Heart right ventricle (tissue), 16 donors: ENCODE data around the gene ASAP2. TPM values are rescaled to one million over a fixed set of nuclear protein-coding genes. Genes with fewer than 3 reads are reported as not detected.

ENCODE experiments used
- ATAC-seq, 8 donors: fragments of 200-7000 bp; cut with Tn5 transposase; one replicate each; pipeline ENCODE4 v1.9.1; 2020; ENCODE audit warnings: mild to moderate bottlenecking in 8 of 8, moderate library complexity in 8 of 8, moderate number of reproducible peaks in 1 of 8
- DNase-seq, 2 donors: peaks; one replicate each; pipeline ENCODE4 v3.0.0-alpha.2; 2020
- H3K27ac ChIP-seq, 10 donors: fragments of 200-600 bp; sonication (generic) in 2 of 10; one replicate each; pipeline versions ENCODE4 v1.5.0 to v1.8.0; 2020 to 2022; ENCODE audit warnings: mild to moderate bottlenecking in 3 of 10
- H3K27me3 ChIP-seq, 7 donors: fragments of 200-600 bp; one replicate each; pipeline ENCODE4 v1.8.0; 2021 to 2022; ENCODE audit warnings: mild to moderate bottlenecking in 2 of 7
- H3K36me3 ChIP-seq, 9 donors: fragments of 200-600 bp; sonication (generic) in 1 of 9; one replicate each; pipeline versions ENCODE4 v1.5.0 to v1.8.0; 2020 to 2022; ENCODE audit warnings: mild to moderate bottlenecking in 2 of 9
- H3K4me1 ChIP-seq, 9 donors: fragments of 200-600 bp; sonication (generic) in 1 of 9; one replicate each; pipeline versions ENCODE4 v1.5.0 to v1.8.0; 2020 to 2022; ENCODE audit warnings: mild to moderate bottlenecking in 4 of 9
- H3K4me3 ChIP-seq, 10 donors: fragments of 200-600 bp; sonication (generic) in 2 of 10; one replicate each; pipeline versions ENCODE4 v1.5.0 to v1.8.0; 2020 to 2022; ENCODE audit warnings: mild to moderate bottlenecking in 7 of 10, moderate library complexity in 2 of 10
- H3K9me3 ChIP-seq, 11 donors: fragments of 200-600 bp in 10 of 11; sonication (generic) in 2 of 11; one replicate each; pipeline versions ENCODE4 v1.5.0 to v1.8.0; 2013 to 2022; ENCODE audit warnings: mild to moderate bottlenecking in 2 of 11, control low read depth in 1 of 11, moderate library complexity in 1 of 11
- WGBS, 2 donors: extraction: QIAGEN DNeasy Blood & Tissue Kit; methylation state at CpG; one replicate each; pipeline ENCODE4 v1.1.7; 2013; ENCODE audit warnings: inconsistent platforms in 1 of 2; 5-methylcytosine and 5-hydroxymethylcytosine counted together
- intact Hi-C, 10 donors: fragments of 100-400 bp; cut with DNase I; formaldehyde crosslinking; loops; one replicate each; pipeline versions ENCODE4 v1.11.1 to v1.14.2; 2022
- polyA plus RNA-seq, 2 donors: library from polyadenylated mRNA; stranded (reverse); fragments of 200-250 nt; gene quantifications; one replicate each; pipeline ENCODE4 v1.2.3, GENCODE V29; 2013
- total RNA-seq, 10 donors: library from RNA; stranded (reverse); fragmentation: NEBNext Ultra II Directional in 3 of 10; extraction: Animal tissue kit (Norgen Biotek cat#: 25700) in 3 of 10; gene quantifications; one replicate each; pipeline versions ENCODE4 v1.2.1 to v1.2.4, GENCODE V29; 2021 to 2023
- TF ChIP-seq, protein P1 (sequence below), 9 donors: fragments of 200-600 bp; sonication (generic) in 2 of 9; IDR thresholded peaks; one replicate each; pipeline versions ENCODE4 v1.5.0 to v1.8.0; 2021 to 2022; ENCODE audit warnings: antibody characterized with exemption in 9 of 9, mild to moderate bottlenecking in 5 of 9, moderate library complexity in 1 of 9
- donor health status: Arrhythmogenic right ventricular cardiomyopathy.
- donor health status: ischemic (EF 13 %, LVEDD 7.1; RV severe dilation, severe dysfunction).
- donor health status: healthy with polysubstance abuse.
- donor health status: DM: no; HTN: yes; CAD: no.
- donor health status: DM: no; HTN: no; CAD: no.
- donor health status: ischemic (EF 25% LVEDD 6.9; RV normal size, moderate dysfunction).
- donor health status: ischemic (EF 25% LVEDD 5.7; RV mildly dilated, moderate dysfunction).
- donor health status: healthy.
- donor health status: DM: yes; HTN: yes; CAD: no.
- donor health status: Ischemic cardiomyopathy.
- donor health status: ischemic (EF 35%, LVEDD 5.7; RV mildly dilated, moderate dysfunction).
- donor health status: nonischemic (EF 11% LVEDD 7.7; RV severe dilation, severe dysfunction).
- donor health status: DM: yes; HTN: yes; CAD: no.
- donor health status: PGD.
- donor health status: ischemic (EF 29% LVEDD 5.4; RV normal size, mild dysfunction).
- donor health status: nonischemic (EF 23%, LVEDD 6.1; RV moderate dilation, normal function).

The ASAP2 gene
- total and polyA plus RNA-seq, 12 donors, result 5.4 to 17.3 (median 11.8) TPM

DNA sequence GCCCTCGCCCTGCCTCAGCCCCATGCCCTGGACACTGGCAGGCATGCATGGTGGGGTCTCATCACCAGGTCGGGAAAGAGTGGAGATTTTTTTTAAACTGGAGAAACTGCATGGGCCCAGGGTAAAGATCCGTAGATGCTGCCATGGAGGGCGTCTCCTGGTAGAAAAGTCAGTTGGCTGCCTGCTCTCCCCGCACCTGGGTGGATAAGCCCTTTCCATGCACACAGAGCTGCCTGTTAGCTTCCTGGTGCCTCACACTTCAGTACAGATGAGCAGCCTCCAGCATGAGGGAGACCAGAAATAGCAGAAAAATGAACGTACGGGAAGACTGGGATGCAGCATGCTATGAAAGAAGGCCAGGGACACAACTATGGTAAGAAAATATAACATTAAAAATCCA is 92.0 kb downstream of the ASAP2 start:
- DNase-seq (no peak), ATAC-seq (no peak)
- Histone ChIP-seq H3K27me3 (no peaks in the 10 kb centered on the region), H3K4me3 (no peak overlapping the region), H3K27ac (peak overlapping the region in 2 of 10 donors; percentile 10 to 15), H3K36me3 (peaks cover 0 to 20% (median 0%) of the 10 kb centered on the region in 9 donors), H3K9me3 (no peaks in the 10 kb centered on the region), H3K4me1 (peaks cover 0 to 70% (median 33%) of the 10 kb centered on the region in 9 donors)
- intact Hi-C loops, result no loop called here
- TF ChIP-seq, protein P1, sequence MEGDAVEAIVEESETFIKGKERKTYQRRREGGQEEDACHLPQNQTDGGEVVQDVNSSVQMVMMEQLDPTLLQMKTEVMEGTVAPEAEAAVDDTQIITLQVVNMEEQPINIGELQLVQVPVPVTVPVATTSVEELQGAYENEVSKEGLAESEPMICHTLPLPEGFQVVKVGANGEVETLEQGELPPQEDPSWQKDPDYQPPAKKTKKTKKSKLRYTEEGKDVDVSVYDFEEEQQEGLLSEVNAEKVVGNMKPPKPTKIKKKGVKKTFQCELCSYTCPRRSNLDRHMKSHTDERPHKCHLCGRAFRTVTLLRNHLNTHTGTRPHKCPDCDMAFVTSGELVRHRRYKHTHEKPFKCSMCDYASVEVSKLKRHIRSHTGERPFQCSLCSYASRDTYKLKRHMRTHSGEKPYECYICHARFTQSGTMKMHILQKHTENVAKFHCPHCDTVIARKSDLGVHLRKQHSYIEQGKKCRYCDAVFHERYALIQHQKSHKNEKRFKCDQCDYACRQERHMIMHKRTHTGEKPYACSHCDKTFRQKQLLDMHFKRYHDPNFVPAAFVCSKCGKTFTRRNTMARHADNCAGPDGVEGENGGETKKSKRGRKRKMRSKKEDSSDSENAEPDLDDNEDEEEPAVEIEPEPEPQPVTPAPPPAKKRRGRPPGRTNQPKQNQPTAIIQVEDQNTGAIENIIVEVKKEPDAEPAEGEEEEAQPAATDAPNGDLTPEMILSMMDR (IDR thresholded peaks at IDR 0.05), result no peak
- WGBS, 2 donors, result 89 to 90% methylated on average over 7 of the region's 7 CpGs

DNA sequence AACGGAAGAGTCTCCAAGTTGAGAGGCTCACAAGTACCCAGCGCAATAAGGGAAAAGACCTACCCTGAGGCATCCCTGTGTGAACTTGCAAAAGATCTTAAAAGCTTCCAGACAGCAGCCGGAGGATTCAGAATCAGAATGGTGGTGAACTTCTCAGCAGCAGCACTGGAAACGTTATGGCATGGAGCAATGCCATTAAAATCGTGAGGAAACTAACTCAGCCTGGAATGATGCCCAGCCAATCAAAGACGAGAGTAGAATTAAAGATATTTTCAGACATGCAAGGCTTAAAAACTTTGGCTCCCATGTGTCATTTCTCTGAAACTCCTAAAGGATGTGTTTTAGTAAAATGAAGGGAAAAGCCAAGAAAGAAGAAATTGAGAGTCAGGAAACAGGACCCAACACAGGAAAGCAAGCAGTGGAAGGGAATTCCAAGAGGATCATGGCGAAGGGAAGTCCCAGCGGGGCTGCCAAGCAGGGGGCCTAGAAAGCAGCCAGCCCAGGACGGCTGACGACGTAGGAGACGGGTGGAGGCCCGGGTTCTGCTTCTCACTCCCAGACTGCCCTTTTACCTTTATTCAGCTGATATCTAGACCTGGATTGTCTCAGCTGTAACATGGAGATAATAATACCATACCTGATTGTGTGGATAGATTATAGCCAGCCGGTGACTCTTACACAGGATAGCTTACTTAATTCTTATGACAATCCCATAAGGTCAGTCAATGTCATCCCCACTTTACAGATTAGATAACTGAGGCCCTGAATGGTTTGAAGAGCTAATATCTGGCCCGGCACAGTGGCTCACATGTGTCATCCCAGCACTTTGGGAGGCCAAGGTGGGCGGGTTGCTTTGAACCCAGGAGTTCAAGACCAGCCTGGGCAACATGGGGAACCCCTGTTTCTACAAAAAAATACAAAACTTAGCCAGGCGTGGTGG is 92.8 kb downstream of the ASAP2 start:
- no peak for ATAC-seq
- intact Hi-C loops, result no loop called here
- Histone ChIP-seq H3K27me3 (no peaks in the 10 kb centered on the region), H3K27ac (peak overlapping the region in 2 of 10 donors; percentile 10 to 28), H3K4me1 (peaks cover 0 to 76% (median 33%) of the 10 kb centered on the region in 9 donors), H3K4me3 (no peak overlapping the region), H3K36me3 (peaks cover 0 to 20% (median 0%) of the 10 kb centered on the region in 9 donors), H3K9me3 (no peaks in the 10 kb centered on the region)
- TF ChIP-seq, protein P1 (IDR thresholded peaks at IDR 0.05), result no peak
- no peak for DNase-seq
- 70% methylated on average over 17 of the region's 17 CpGs for WGBS, 2 donors

DNA sequence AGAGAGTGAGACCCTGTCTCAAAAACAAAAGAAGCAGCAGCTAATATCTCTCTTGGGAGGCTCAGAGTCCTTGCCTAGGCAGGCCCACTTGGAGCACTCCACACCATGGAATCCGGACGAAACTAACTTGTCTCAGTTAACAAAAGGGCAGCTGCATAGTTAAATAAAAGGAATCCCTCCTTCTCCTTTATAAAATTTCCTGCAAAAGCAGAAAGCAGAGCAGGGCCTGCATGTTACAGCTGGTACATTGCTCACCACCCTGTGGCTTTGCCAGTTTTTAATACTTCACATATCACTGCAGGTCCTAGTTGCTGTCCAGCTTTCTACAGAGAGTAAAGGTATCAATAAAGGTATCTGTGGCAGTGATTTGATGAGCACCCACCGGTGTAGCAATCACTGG is 93.6 kb downstream of the ASAP2 start:
- no peak for ATAC-seq

DNA sequence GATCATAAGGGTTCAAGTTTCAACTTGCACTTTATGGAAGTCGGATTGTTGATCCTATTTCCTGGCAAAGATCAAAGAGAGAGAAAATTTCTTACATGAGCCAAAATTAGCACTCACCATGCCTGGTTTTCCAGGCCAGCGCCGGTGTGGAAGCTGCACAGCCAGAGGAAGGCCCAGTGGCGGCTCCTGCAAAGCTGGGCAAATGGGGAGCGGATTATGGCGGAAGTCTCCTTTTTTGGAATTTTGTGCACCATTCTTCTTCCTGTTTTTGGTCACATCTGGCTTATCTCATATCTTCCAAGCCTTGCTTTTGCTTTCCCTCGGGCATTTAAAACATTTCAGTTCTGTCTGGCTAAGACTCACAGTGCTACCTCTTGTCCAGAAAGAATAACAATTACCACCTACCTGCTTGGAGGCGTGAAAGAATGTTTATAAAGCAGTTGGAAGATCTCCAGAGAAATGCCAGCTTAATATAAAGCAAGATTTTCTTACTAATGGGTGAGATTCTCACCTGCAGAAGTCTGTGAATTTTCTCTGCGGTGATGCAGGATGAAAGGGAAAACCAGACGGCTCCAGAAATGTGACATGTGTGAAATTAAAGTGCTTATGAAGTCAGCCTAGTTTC is 94.3 kb downstream of the ASAP2 start:
- Histone ChIP-seq H3K4me1 (peaks cover 0 to 76% (median 33%) of the 10 kb centered on the region in 9 donors), H3K4me3 (no peak overlapping the region), H3K9me3 (no peaks in the 10 kb centered on the region), H3K27me3 (no peaks in the 10 kb centered on the region), H3K36me3 (peaks cover 0 to 20% (median 0%) of the 10 kb centered on the region in 9 donors), H3K27ac (peak overlapping the region in 3 of 10 donors; percentile 16 to 31 (median 28))
- intact Hi-C loops, result no loop called here
- TF ChIP-seq, protein P1 (IDR thresholded peaks at IDR 0.05), result no peak
- WGBS, 2 donors, result 73 to 76% methylated on average over 10 of the region's 10 CpGs
- ATAC-seq (no peak), DNase-seq (no peak)

More for the DNA sequence above, 93.6 kb downstream of the ASAP2 start:
- no peaks in the 10 kb centered on the region for H3K27me3 ChIP-seq
- intact Hi-C loops, result no loop called here
- peaks cover 0 to 20% (median 0%) of the 10 kb centered on the region in 9 donors for H3K36me3 ChIP-seq
- TF ChIP-seq, protein P1 (IDR thresholded peaks at IDR 0.05), result no peak
- H3K4me3 ChIP-seq, result no peak overlapping the region
- DNase-seq, result no peak
- peak overlapping the region in 2 of 10 donors; percentile 28 to 31 for H3K27ac ChIP-seq
- H3K9me3 ChIP-seq, result no peaks in the 10 kb centered on the region
- WGBS, 2 donors, result 85 to 89% methylated on average over 3 of the region's 3 CpGs
- H3K4me1 ChIP-seq, result peaks cover 0 to 76% (median 33%) of the 10 kb centered on the region in 9 donors
